Activated CD8-positive, alpha-beta memory T cell treated with anti-CD3 and anti-CD28 coated beads, Interleukin-2, amount 10 ng/mL, durations not matched to agents 7 days and 5 days (primary cell): Measurements from ENCODE around the gene PIP4K2A. TPM values are rescaled to one million over a fixed set of nuclear protein-coding genes. Genes with fewer than 3 reads are reported as not detected.

Source experiments
- total RNA-seq, 2 experiments: library from RNA; stranded (reverse); gene quantifications; one replicate each; pipeline ENCODE4 v1.2.3, GENCODE V29; 2021

The PIP4K2A gene
- total RNA-seq, 2 experiments from 2014 or later: 129 to 136 TPM

Other genes with a start within 250 kb of the PIP4K2A start
- not detected for gene ARMC3, start 213.5 kb upstream of the PIP4K2A start, total RNA-seq